GM18505 (cell line): ENCODE results near the gene MBD3L1.

Experiments
- ATAC-seq: cut with Tn5 transposase; IDR thresholded peaks from one replicate; pipeline ENCODE4 v1.9.1; 2021; ENCODE audit not compliant: unreplicated experiment
- POLR2A ChIP-seq: IDR thresholded peaks from 4 replicates; pipeline ENCODE4 v1.6.1; 2011; ENCODE audit warnings: borderline replicate concordance; ENCODE audit not compliant: insufficient read depth, insufficient read length; ENCODE audit errors: extremely low read depth

Gene MBD3L1

DNA sequence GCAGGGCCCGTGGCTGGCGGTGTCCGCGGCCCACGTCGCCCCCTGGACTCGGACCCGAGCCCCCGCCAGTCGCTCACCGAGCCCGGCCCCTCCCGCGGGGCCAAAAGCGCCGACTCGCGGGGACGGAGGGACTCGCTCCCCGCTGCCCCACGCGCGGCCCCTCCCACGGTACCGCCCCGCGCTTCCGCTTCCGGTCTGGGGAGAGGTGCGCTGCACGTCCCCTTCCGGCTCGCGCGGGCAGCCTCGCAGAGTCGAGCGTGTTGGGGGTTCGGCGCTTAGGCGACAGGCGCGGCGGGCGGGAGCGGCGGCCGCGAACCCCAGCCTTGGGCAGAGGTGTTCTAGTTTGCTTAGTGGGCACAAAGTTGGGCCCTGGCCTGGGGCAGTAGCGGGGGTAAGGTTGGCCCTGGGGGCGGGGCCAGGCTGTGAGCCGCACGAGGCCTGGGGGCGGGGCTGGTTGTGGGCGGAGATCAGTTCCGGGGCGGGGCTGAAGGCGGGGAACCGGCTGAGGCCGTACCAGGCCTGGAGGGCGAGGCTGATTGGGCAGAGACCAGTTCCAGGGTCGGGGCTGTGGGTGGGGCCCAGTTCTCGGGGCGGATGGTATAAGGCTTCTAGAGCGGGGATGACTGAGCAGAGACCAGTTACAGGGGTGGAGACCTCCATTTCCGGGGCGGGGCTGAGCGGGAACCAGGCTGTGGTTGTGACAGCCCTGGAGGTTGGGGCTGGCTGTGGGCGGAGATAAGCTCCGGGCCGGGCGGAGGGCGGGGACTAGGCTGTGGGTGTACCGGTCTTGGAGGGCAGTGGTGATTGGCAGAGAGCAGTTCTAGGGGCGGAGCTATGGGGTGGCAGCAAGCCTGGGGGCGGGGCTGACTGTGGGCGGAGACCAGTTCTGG is at the start of gene MBD3L1, which contains the start of gene ZNF558:
Gene MBD3L1 (plus strand): TSS at position 246 of the 890 bp plus-strand sequence. CDS start 10,302 bp downstream, outside the sequence.
Gene ZNF558 (minus strand): TSS at position 173 of the 890 bp plus-strand sequence. CDS start 9,645 bp downstream, outside the sequence.
- ATAC-seq = peak; percentile 85

GRCh38 chr19:8794823-8795222 is 37.4 kb upstream of the MBD3L1 start:
- ATAC-seq = no peak

More for the DNA sequence above, at the start of gene MBD3L1, which contains the start of gene ZNF558:
- TF ChIP-seq POLR2A = peak; percentile 84

DNA sequence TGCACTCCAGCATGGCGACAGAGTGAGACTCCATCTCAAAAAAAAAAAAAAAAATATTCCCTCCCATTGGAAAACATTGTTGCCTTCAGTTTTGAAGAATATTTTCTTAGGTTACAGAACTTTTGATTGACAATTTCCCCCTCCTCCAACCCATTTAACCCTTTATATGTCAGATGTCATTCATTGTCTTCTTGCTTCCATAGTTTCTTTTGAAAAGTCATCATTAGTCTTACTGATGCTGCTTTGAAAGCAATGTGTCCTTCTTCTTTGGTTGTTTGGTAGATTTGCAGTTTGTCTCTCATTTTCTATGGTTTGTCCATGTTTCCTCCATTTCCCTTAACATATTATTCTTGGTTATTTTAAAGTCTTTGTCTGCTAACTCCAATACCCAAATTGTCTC is 25.5 kb upstream of the MBD3L1 start:
- no peak for TF ChIP-seq POLR2A
- ATAC-seq = no peak

More at GRCh38 chr19:8794823-8795222, 37.4 kb upstream of the MBD3L1 start:
- no peak for TF ChIP-seq POLR2A

DNA sequence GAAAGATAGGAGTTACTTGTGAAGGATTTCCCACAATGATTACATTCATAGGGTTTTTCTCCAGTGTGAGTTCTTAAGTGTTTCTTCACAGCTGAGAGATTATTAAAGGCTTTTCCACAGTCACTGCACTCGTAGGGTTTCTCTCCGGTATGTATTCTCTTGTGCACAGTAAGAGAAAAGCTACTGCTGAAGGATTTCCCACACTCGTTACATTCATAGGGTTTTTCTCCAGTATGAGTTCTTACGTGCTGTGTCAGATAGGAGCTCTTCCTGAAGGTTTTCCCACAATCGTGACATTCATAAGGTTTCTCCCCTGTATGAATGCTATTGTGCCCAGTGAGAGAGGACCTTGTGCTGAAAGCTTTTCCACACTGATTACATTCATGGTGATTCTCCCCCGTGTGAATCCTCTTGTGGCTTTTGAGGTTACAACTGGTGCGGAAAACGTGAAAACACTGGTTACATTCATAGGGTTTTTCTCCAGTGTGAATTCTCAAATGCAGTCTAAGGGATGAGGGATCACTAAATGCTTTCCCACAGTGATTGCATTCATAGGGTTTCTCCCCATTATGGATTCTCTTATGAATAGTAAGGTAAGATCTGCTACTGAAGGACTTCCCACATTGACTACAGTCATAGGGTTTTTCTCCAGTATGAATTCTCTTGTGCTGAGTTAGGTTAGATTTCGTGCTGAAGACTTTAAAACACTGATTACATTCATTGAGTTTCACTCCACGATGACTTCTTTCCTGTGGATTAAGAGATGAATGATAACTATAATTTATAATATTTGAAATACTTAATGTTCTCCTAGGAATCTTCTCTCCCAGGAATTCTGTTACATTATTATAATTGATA is 20.6 kb upstream of the MBD3L1 start:
- TF ChIP-seq POLR2A = no peak
- ATAC-seq = no peak

DNA sequence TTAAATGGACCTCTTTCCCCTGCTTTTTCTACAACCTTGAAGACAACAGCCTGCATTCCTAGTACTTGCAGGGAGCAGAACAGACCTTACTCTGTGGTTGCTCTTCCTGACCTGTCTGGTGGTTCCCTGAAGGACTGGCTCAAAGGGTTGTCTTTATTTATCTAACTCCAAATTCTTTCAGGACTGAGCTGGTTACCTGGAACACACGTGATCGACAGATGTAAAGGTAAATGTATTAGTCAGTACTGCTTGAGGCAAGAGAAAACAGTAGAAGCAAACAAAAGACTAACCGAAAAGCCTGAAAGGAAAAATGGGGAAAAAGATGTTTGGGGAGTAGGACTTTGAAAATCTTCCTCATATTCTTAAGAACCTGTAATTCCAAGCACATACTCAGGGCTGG is 18.0 kb upstream of the MBD3L1 start:
- no peak for ATAC-seq
- TF ChIP-seq POLR2A = no peak

DNA sequence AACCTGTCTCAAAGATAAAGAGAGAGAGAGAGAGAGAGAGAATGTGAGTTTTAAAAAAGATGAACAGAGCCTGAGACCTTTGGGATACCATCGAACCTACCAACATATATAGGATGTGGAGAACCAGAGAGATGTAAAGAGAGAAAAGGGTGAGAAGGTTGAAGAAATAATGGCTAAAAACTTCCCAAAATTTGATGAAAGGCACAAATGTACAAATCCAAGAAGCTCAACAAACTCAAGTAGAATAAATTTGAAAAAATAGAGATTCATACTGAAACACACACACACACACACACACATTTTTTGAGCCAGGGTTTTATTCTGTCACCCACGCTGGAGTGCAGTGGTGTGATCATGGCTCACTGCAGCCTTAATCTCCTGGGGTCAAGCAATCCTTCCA is 16.4 kb upstream of the MBD3L1 start:
- ATAC-seq = no peak
- TF ChIP-seq POLR2A = no peak

GRCh38 chr19:8820234-8820633 is 11.9 kb upstream of the MBD3L1 start:
- TF ChIP-seq POLR2A = no peak
- no peak for ATAC-seq

DNA sequence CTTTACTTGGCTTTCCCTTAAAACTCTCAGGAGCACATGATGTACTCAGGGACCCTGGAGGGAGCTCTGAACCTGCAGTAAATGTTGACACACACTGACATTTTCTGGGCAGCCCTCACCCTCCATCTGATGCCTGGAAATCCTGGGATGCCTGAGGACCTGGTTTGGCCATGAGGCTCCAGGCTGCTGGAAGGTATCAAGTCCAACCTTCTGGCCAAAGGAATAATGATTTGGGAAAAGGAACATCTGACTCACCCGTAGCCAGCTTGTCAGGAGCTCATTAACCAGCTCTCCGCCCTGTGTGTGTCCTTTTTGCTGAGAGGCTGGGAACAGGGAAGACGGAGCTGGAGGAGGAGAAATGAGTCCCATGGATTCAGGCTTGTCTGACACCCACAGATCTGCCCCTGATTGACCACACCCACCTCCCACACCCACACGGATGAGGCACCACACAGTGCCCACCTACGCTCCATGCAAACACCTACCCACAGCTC is 10.4 kb upstream of the MBD3L1 start:
- TF ChIP-seq POLR2A = no peak
- ATAC-seq = no peak

- no peak for ATAC-seq
- TF ChIP-seq POLR2A = no peak
Measured at GRCh38 chr19:8826371-8826770, 5.8 kb upstream of the MBD3L1 start.

DNA sequence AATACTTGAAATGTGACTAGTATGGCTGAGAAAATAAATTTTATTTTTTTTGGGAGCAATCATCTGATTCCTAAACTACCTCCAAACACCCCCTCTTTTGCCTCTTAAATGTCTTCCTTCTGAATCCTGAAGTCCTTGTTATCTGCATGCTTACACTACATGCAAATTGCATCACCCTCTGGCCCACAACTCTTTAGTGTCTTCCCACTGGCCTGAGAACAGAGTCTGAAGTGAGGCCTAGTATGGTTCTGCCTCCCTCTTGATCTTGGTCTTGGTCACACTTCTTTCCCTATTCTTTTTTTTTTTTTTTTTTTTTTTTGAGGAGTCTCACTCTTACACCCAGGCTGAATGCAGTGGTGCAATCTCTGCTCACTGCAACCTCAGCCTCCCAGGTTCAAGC is 4.9 kb upstream of the MBD3L1 start:
- no peak for TF ChIP-seq POLR2A
- ATAC-seq = no peak

DNA sequence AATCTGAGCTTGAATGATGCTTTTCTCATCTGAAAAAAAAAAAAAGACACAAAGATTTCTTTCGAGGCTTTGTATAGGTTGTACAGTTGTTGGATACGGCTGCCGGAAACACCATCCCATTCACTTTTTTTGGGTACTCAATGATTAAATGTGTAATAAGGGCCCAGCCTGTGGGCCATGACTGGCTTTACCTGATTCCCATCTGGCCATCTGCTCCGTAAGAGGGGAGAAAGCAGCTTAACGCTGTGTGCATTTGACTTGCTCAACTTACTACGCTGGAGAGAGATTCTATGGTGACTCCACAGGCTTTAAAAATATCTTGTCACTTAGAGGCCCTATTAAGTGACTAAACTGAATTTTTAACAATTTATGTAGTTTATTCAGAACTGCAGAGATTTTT is 804 bp upstream of the MBD3L1 start:
- TF ChIP-seq POLR2A = no peak
- no peak for ATAC-seq

DNA sequence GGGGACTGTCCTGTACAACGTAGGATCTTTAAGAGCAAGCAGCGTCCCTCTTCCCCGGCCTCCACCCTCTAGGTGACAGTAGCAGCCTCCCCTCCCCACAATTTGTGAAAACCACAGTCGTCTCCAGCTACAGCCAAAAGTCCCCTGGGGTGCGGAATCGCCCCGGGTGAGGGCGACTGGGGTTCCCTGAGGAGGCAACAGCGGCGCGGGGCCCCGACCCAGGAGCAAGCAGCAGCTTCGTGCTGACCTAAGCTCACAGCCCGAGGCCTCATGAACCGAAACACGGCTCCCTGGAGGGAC is 395 bp upstream of the MBD3L1 start:
- no peak for ATAC-seq
- TF ChIP-seq POLR2A = no peak

- no peak for ATAC-seq
- TF ChIP-seq POLR2A = no peak
Measured at GRCh38 chr19:8835446-8835845, 3.3 kb downstream of the MBD3L1 start.
